ENCODE results near the gene HCN2.

DNA sequence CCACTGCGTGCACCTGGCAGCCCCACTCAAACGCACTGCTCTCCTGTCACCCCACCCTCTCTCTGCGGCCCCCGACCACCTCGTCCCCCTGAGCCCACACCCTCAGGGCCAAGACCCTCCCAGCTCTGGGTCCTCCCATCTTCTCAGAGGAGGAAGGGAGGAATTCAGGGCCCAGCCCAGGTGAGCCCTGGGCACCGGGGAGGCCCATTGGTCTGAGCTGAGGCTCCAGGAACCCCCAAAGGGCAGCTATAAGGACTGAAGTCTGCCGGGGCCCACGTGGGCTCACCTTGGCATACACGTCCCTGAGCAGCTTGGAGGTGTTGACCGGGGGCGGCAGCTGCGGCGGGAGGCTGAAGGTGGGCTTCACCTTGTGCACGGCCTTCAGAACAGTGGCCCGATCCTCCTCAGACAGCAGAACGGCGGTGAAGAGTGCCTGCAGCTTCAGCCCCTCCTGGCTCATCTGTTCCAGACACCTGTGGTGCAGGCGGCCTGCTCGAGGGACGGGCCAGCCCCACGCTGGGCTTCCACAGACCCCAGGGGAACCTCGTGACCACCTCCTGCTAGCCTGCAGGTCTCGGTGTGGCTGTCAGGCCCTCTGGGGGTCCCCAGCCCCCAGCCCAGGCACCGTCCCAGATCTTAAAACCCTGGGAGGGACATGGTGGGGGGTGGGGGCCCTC lies 34.9 kb downstream of the HCN2 start:
- TF ChIP-seq, protein P1, sequence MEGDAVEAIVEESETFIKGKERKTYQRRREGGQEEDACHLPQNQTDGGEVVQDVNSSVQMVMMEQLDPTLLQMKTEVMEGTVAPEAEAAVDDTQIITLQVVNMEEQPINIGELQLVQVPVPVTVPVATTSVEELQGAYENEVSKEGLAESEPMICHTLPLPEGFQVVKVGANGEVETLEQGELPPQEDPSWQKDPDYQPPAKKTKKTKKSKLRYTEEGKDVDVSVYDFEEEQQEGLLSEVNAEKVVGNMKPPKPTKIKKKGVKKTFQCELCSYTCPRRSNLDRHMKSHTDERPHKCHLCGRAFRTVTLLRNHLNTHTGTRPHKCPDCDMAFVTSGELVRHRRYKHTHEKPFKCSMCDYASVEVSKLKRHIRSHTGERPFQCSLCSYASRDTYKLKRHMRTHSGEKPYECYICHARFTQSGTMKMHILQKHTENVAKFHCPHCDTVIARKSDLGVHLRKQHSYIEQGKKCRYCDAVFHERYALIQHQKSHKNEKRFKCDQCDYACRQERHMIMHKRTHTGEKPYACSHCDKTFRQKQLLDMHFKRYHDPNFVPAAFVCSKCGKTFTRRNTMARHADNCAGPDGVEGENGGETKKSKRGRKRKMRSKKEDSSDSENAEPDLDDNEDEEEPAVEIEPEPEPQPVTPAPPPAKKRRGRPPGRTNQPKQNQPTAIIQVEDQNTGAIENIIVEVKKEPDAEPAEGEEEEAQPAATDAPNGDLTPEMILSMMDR (conservative IDR thresholded peaks at IDR 0.05; ENCODE audit: low read depth, low read length): no peak
- no peak for TF ChIP-seq EZH2 (IDR thresholded peaks at IDR 0.05; ENCODE audit: borderline replicate concordance, low read depth, low read length, poor library complexity, severe bottlenecking)

Data from A673 (cell line).